SJSA1 (cell line): ENCODE data around the gene PITPNM2. TPM values are rescaled to one million over a fixed set of nuclear protein-coding genes. Genes with fewer than 3 reads are reported as not detected.

Experiments used
- DNase-seq, 2 experiments: peaks; one replicate each; pipeline ENCODE4 v3.0.0-alpha.2; 2015 to 2020; ENCODE audit warnings: low spot score in 2 of 2, low read depth in 1 of 2
- H3K27ac ChIP-seq: fragments of 250-450 bp; sonication (Bioruptor Pico); 2 replicates; pipeline ENCODE4 v1.5.1; 2020; ENCODE audit warnings: mild to moderate bottlenecking, moderate library complexity
- H3K27me3 ChIP-seq: fragments of 250-450 bp; sonication (Bioruptor Pico); replicated peaks from 2 replicates; pipeline ENCODE4 v1.5.1; 2020; ENCODE audit warnings: mild to moderate bottlenecking, moderate library complexity
- H3K36me3 ChIP-seq: fragments of 250-450 bp; sonication (Bioruptor Pico); 2 replicates; pipeline ENCODE4 v1.5.1; 2020; ENCODE audit warnings: mild to moderate bottlenecking
- H3K4me1 ChIP-seq: fragments of 250-450 bp; sonication (Bioruptor Pico); replicated peaks from 2 replicates; pipeline ENCODE4 v1.6.1; 2021; ENCODE audit warnings: mild to moderate bottlenecking
- H3K4me3 ChIP-seq: fragments of 250-450 bp; sonication (Bioruptor Pico); 2 replicates; pipeline ENCODE4 v1.5.1; 2020; ENCODE audit warnings: mild to moderate bottlenecking
- H3K9me3 ChIP-seq: fragments of 250-450 bp; sonication (Bioruptor Pico); replicated peaks from 2 replicates; pipeline ENCODE4 v1.5.1; 2020; ENCODE audit warnings: mild to moderate bottlenecking
- total RNA-seq: library from RNA; depleted of rRNA; stranded (reverse); fragments of >200 nt; shearing (Covaris generic); gene quantifications from 2 replicates; pipeline ENCODE4 v1.2.3, GENCODE V29; 2014

Gene PITPNM2
- total RNA-seq, 1 experiment from 2014 or later: 0.42 TPM

DNA sequence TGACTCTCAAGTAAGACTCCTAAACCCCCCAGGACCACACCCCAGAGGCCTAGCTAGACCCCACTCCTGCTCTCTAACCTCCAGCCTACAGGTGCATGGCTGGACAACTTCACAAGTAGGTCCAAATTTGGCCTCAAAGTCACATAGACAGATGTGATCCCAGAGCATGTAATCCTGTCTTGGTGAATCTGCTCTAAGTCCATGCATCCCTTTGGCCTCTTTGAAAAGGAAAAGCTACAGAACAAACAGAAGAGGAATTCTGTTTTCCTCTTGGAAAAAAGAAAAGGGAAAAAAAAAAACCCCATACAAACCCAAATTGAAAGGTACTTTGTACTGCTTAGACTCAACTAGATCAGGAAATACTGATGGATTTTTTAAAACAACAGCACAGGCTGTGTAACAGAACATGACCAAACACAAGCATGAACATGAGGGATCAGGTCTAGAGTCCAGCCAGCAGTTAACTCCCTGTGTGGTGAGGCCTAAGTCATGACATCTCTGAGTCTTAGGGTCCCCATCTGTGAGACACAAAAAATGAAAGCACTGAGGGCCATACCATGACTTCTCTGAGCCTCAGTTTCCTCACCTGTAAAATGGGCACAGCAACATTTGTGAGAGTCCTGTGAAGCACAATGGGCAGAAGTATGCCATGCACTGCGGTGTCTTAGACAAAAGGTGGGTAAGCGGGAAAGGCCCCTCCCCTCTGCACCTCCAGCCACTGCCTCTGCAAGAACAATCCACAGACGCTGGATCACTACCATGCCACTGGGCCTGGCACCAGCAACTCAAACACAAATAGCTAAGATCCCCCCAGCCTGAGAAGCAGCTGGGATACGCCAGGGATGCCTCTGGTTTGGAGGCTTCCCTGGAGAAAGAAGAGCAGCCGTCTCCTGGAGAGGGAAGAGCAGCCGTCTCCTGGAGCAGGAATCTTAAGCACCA lies 9.9 kb downstream of the PITPNM2 start:
- no peaks in the 10 kb centered on the region for H3K36me3 ChIP-seq
- H3K9me3 ChIP-seq: no peaks in the 10 kb centered on the region
- H3K4me1 ChIP-seq: peaks cover 25% of the 10 kb centered on the region
- no peak for DNase-seq
- H3K4me3 ChIP-seq: no peak overlapping the region
- H3K27me3 ChIP-seq: no peaks in the 10 kb centered on the region
- H3K27ac ChIP-seq: peak overlapping the region; percentile 39; the same call in 1 of the 2 replicates

DNA sequence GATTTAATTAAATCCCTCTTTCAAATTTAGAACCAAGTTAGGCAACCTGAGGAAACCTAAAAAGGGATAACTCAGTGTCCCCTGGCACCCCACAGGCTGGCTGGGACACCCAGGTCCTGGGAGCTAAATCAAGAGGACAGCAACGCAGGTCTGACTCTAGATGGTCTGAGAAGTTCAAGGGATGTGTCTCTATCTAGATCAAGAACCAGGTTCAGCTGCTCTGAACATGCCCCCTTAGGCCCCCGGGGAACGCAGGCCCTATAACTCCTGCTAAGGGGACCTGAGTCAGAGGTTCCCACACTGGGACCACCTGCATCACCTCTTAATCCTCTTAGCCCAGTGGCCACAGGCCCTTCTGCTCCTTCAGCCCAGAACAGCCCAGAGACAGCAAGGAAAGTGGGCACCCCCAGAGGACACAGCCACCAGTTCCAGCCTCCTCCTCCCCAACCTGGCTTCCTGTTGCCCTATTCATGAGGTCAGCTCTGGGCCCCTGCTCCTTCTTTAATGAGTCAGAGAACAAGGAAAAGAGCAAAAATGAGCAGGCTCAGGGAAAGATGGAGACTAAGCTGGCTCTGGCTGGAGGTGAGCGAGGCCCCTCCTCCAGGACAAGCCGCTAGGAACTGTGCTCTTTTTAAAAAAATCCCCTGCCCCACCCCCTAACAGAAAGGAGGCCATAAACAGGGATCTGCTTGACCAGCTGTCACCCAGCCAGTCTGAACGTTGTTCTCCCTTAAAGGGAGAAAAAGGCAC lies 10.8 kb downstream of the PITPNM2 start:
- no peak overlapping the region for H3K4me3 ChIP-seq
- H3K27ac ChIP-seq: no peak overlapping the region
- peaks cover 25% of the 10 kb centered on the region for H3K4me1 ChIP-seq

DNA sequence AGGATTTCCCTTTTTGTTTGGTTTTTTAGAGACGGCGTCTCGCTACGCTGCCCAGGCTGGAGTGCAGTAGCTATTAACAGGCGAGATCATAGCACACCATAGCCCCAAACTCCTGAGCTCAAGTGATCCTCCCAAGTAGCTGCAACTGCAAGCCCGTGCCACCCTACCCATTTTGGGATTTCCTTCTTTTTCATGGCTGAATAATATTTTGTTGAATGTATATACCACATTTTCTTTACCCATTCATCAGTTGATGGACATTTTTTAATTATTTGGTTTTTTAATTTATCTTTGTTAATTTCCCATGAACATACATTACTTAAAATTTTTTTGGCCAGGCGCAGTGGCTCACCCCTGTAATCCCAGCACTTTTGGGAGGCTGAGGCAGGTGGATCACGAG lies 15.2 kb downstream of the PITPNM2 start:
- H3K9me3 ChIP-seq: no peaks in the 10 kb centered on the region
- no peak overlapping the region for H3K4me3 ChIP-seq
- no peak for DNase-seq
- H3K27me3 ChIP-seq: no peaks in the 10 kb centered on the region
- no peaks in the 10 kb centered on the region for H3K36me3 ChIP-seq
- H3K27ac ChIP-seq: no peak overlapping the region
- peaks cover 7% of the 10 kb centered on the region for H3K4me1 ChIP-seq

More for the DNA sequence above, 10.8 kb downstream of the PITPNM2 start:
- Histone ChIP-seq H3K36me3 (no peaks in the 10 kb centered on the region), H3K9me3 (no peaks in the 10 kb centered on the region), H3K27me3 (no peaks in the 10 kb centered on the region)
- no peak for DNase-seq

DNA sequence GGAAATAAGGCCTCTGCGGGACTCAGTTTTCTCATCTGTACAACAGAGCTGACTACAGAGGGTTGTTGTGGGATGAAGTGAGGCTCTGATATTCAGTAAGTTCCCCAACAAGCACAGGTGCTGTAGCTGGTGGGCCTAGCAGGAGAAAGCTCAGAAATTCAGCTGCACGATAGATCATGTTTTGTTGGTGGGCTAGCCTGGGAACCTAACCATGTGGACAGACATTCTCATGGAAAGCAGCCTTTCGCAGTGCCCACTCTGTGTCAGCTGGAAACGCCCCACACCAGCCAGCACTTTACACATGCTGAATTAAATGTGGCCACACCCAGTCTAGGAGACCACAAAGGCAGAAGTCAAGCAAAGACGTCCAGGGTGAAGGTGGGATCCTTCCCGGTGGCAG lies 16.1 kb downstream of the PITPNM2 start:
- Histone ChIP-seq H3K27me3 (no peaks in the 10 kb centered on the region), H3K4me3 (no peak overlapping the region), H3K27ac (no peak overlapping the region), H3K36me3 (no peaks in the 10 kb centered on the region), H3K9me3 (no peaks in the 10 kb centered on the region), H3K4me1 (no peaks in the 10 kb centered on the region; the same call in 1 of the 2 replicates)
- DNase-seq: no peak

DNA sequence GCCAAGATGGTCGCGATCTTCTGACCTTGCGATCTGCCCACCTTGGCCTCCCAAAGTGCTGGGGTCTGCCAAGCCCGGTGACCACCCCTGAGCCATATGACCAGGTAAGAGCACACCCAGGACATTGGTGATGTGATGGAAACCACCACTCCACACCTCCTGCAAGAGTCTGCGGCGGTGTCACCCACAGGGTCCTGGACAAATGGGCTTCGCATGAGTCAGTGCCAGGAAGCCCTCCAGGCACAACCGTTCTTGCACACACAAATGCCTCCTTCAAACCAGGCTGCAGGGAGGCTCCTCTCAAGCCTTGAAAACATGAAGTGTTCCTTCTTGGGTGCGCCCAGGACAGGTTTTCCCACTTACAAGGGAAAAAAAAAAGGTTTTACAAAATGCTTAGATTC lies 16.6 kb downstream of the PITPNM2 start:
- Histone ChIP-seq H3K27me3 (no peaks in the 10 kb centered on the region), H3K27ac (no peak overlapping the region), H3K4me3 (no peak overlapping the region), H3K4me1 (no peaks in the 10 kb centered on the region), H3K36me3 (no peaks in the 10 kb centered on the region), H3K9me3 (no peaks in the 10 kb centered on the region)
- DNase-seq: no peak

DNA sequence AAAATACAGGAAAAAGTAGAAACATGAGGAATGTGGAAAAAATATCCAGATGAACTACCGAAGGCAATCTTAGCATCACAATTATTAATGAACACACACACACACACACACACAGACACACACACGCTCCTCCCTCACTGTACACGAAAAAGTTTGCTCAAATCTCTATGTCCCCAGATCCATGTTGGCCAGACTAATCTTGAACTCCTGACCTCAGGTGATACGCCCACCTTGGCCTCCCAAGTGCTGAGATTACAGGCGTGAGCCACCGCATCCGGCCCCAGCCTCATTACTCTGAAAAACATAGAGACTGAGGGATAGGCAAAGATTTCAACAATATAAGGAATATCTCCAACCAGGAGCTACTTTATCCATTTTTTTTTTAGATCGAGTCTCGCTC lies 17.2 kb downstream of the PITPNM2 start:
- Histone ChIP-seq H3K27ac (no peak overlapping the region), H3K9me3 (no peaks in the 10 kb centered on the region), H3K4me3 (no peak overlapping the region), H3K27me3 (no peaks in the 10 kb centered on the region), H3K4me1 (no peaks in the 10 kb centered on the region), H3K36me3 (no peaks in the 10 kb centered on the region)
- DNase-seq: no peak

DNA sequence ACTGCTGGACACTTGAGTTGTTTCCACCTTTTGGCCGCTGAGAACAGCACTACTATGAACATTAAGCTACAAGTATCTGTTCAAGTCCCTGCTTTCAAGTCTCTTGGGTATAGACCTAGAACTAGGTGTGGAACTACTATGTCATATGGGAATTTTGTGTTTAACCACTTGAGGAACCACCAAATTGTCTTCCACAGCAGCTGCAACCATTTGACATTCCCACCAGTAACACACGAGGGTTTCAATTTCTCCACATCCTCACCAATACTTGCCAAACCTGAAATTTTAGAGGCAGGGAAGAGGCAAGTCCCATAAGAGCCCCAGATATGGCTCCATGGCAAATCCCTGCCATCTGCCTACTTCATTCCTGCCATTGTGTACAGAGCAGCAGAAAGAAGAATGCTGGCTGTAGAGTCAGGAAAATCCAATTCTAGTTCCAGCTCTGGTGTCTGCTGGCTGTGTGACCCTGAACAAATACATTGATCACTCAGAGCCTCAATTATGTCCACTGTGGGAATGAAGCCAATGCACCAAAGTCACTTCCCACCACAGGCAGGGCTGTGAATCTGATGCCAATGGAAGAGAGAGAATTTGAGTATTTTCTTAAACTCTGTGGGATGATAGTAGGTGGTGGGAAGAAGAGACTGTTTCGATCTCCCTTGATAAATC lies 17.8 kb downstream of the PITPNM2 start:
- Histone ChIP-seq H3K9me3 (no peaks in the 10 kb centered on the region), H3K27me3 (no peaks in the 10 kb centered on the region), H3K4me1 (no peaks in the 10 kb centered on the region), H3K36me3 (no peaks in the 10 kb centered on the region), H3K4me3 (no peak overlapping the region), H3K27ac (no peak overlapping the region)
- no peak for DNase-seq

DNA sequence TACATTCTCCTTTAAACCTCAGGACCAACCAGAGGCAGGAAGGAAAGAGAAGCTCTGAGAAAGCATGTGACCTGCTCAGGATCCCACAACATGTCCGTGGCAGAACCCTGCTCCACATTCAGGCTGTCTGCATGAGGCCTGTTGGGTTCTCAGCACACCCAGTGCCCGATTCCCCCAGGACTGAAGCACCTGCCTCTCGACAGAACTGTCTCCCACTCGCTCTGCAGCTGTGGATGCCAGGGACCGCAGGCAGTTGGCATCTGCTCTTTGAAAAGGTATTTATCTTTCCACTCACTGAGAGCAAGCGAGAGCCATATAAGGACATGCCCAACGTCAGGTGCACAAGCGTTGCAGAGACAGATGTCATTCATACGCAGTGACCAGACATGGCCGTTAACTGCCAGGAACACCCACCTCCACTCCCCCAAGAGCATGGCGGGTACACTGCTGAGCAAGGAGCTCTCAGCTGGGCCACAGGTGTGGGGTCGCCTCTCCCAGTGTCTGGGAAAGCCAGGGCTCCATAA lies 18.9 kb downstream of the PITPNM2 start:
- Histone ChIP-seq H3K36me3 (no peaks in the 10 kb centered on the region), H3K27ac (no peak overlapping the region), H3K4me3 (no peak overlapping the region), H3K27me3 (no peaks in the 10 kb centered on the region), H3K4me1 (no peaks in the 10 kb centered on the region), H3K9me3 (no peaks in the 10 kb centered on the region)
- no peak for DNase-seq

DNA sequence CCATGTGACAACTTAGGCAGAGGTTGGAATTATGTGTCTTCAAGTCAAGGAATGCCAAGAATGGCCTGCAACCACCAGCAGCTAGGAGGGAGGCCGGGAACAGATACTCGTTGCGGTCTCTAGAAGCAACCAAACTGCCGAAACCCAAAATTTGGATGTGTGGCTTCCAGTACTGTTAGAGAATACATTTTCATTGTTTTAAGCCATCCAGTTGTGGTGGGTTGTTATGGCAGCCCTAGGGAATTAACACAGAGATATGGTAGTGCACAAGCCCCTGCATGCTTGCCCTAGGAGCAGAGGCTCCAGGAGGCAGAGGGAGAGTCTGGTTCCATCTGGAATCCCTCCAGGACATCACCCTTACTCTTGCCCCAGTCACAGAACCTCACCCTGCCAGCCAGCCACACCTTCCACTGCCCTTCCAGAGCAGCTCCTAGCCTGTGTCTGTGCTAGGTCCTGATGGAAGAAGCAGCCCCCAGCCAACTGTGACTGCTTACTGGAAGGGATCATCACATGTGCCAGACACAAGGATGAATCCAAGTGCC lies 19.5 kb downstream of the PITPNM2 start:
- H3K9me3 ChIP-seq: no peaks in the 10 kb centered on the region
- H3K27me3 ChIP-seq: no peaks in the 10 kb centered on the region
- H3K36me3 ChIP-seq: no peaks in the 10 kb centered on the region
- DNase-seq: no peak
- no peak overlapping the region for H3K4me3 ChIP-seq
- H3K4me1 ChIP-seq: no peaks in the 10 kb centered on the region; the same call in 1 of the 2 replicates
- H3K27ac ChIP-seq: no peak overlapping the region

DNA sequence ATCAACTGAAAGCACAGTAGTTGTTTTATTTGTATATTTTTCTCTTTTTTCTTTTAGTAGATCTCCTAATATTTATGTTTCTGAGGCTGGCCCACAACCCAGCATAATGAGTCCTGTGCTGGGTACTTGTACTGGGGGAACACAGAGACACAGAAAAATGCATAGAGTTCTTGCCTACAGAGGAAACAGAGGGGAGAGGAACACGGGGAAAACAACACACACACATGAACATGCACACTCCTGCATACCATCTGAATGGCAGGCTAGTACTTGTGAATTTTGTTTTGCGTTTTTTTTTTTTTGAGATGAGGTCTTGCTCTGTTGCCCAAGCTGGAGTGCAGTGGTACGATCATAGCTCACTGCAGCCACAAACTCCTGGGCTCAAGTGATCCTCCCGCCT lies 21.3 kb downstream of the PITPNM2 start:
- Histone ChIP-seq H3K4me3 (no peak overlapping the region), H3K4me1 (no peaks in the 10 kb centered on the region; the same call in 1 of the 2 replicates), H3K36me3 (no peaks in the 10 kb centered on the region)

DNA sequence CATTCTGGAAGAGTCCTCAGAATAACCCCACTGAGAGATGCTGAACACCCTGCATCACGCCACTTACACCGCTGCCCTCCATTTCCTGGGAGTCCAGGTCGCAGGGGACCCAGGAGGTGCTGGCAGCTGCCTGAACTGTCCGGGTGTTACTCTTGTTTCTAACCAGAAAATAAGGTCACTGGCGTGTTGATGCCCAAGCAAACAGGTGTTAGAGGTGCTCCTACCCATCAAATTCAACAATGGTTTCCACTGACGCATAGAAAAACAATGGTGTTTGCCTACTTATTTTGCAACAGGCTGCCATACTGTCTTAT lies 23.8 kb downstream of the PITPNM2 start:
- no peaks in the 10 kb centered on the region for H3K36me3 ChIP-seq
- DNase-seq: no peak
- no peaks in the 10 kb centered on the region for H3K27me3 ChIP-seq
- no peak overlapping the region for H3K4me3 ChIP-seq
- no peak overlapping the region for H3K27ac ChIP-seq
- H3K4me1 ChIP-seq: no peaks in the 10 kb centered on the region; the same call in 1 of the 2 replicates
- H3K9me3 ChIP-seq: no peaks in the 10 kb centered on the region

More for the DNA sequence above, 21.3 kb downstream of the PITPNM2 start:
- H3K27me3 ChIP-seq: no peaks in the 10 kb centered on the region
- no peak for DNase-seq
- no peak overlapping the region for H3K27ac ChIP-seq
- H3K9me3 ChIP-seq: no peaks in the 10 kb centered on the region

DNA sequence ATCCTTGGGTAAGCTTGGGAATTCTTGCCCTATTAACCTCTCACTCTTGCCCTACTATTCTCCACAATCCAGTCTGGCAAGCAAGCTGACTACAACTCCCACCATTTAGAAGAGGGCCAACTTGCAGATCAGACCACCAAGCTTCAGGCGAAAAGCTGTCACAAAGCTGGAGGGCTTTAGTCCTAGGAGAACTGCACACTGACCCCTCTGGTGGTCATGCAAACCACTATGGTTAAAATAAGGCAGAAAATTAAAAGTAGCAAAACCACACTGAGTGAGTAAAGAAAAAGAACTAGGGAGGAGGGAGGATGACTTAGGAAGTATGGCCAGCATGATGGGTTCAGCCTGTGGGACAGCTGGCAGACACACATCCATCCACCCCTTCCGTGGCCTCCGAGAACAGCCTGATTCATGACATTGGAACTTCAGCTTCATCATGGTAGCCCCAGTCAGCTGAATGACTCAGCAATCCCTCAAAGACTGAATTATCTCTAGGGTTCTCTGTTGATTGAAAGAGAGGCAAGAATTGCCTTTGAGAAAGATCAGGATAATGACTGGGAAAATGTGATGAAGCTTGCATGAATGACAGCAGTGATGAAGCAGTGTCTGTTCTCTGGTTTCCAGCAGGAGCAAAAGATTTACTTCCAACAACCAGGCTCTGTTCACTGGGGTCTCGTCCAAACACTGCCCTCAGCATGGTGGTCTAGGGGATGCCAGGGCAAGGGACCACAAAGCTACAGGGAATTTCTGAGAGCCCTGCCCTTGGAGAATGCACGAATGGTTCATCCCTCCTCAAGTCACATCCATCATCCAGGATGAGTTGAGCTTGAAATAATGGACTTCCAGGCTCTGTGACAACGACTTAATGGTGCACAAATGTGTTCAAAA lies 24.4 kb downstream of the PITPNM2 start:
- Histone ChIP-seq H3K36me3 (no peaks in the 10 kb centered on the region), H3K27ac (no peak overlapping the region), H3K4me3 (no peak overlapping the region), H3K9me3 (no peaks in the 10 kb centered on the region), H3K4me1 (no peaks in the 10 kb centered on the region; the same call in 1 of the 2 replicates), H3K27me3 (no peaks in the 10 kb centered on the region)
- DNase-seq: no peak

DNA sequence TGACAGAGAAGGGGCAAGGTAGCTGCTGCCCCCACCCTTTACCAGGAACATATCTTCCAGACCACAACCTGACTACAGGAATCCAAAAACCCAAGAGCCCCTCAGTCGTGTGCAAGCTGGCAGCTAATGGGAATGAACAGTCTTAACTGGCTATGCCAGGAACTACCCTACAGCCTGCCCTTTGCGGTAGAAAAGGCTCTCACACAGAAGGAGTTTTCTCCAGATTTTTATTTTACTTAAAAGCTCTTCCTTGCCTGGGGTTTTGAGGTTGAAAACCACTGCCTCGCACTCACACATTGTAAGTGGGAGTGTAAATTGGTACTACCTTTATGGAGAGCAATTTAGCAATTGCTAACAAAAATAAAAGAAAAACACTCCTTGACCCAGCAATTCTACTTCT lies 28.3 kb downstream of the PITPNM2 start:
- no peak overlapping the region for H3K4me3 ChIP-seq
- H3K27ac ChIP-seq: no peak overlapping the region
- no peaks in the 10 kb centered on the region; the same call in 1 of the 2 replicates for H3K4me1 ChIP-seq
- H3K27me3 ChIP-seq: no peaks in the 10 kb centered on the region
- no peaks in the 10 kb centered on the region for H3K9me3 ChIP-seq
- H3K36me3 ChIP-seq: no peaks in the 10 kb centered on the region
- no peak for DNase-seq
